Liver (tissue), 3 donors: Measurements from ENCODE around the gene CHIC2.

Experiments
- EGR1 ChIP-seq, 2 donors: IDR thresholded peaks; 2 replicates each; pipeline ENCODE4 v1.6.1; 2016 to 2018; ENCODE audit warnings: antibody characterized with exemption in 2 of 2, low read depth in 2 of 2
- FOXA1 ChIP-seq: IDR thresholded peaks from 2 replicates; pipeline ENCODE4 v1.6.1; 2016; ENCODE audit warnings: antibody characterized with exemption
- FOXA2 ChIP-seq: IDR thresholded peaks from 2 replicates; pipeline ENCODE4 v1.6.1; 2016; ENCODE audit warnings: antibody characterized with exemption
- GABPA ChIP-seq, 2 donors: IDR thresholded peaks in 1 of 2; conservative IDR thresholded peaks in 1 of 2; 2 replicates each; pipeline ENCODE4 v1.6.1; 2016; ENCODE audit warnings: antibody characterized with exemption in 2 of 2, mild to moderate bottlenecking in 1 of 2, moderate library complexity in 1 of 2
- RAD21 ChIP-seq, 2 donors: IDR thresholded peaks; 2 replicates each; pipeline ENCODE4 v1.6.1; 2016; ENCODE audit warnings: antibody characterized with exemption in 2 of 2, mild to moderate bottlenecking in 2 of 2
- RXRA ChIP-seq, 2 donors: IDR thresholded peaks; 2 replicates each; pipeline ENCODE4 v1.6.1; 2017 to 2018; ENCODE audit warnings: antibody characterized with exemption in 2 of 2, mild to moderate bottlenecking in 1 of 2
- SP1 ChIP-seq: IDR thresholded peaks from 2 replicates; pipeline ENCODE4 v1.6.1; 2018; ENCODE audit warnings: antibody characterized with exemption, mild to moderate bottlenecking
- TAF1 ChIP-seq: conservative IDR thresholded peaks from 2 replicates; pipeline ENCODE4 v1.6.1; 2016; ENCODE audit warnings: antibody characterized with exemption, mild to moderate bottlenecking
- YY1 ChIP-seq: IDR thresholded peaks from 2 replicates; pipeline ENCODE4 v1.6.1; 2016; ENCODE audit warnings: antibody characterized with exemption, mild to moderate bottlenecking
- TF ChIP-seq, protein P1 (sequence below): fragments of 150-350 bp; IDR thresholded peaks from 2 replicates; pipeline ENCODE4 v1.5.1; 2017; ENCODE audit warnings: improper control_type of control experiment, low read depth, low read length; ENCODE audit not compliant: missing input control
- TF ChIP-seq, protein P2 (sequence below): IDR thresholded peaks from 2 replicates; pipeline ENCODE4 v1.6.1; 2016; ENCODE audit warnings: antibody characterized with exemption
- TF ChIP-seq, protein P3 (sequence below): IDR thresholded peaks from 2 replicates; pipeline ENCODE4 v1.6.1; 2016; ENCODE audit warnings: antibody characterized with exemption
- TF ChIP-seq, protein P4 (sequence below): IDR thresholded peaks from 2 replicates; pipeline ENCODE4 v1.6.1; 2016; ENCODE audit warnings: antibody characterized with exemption
- TF ChIP-seq, protein P5 (sequence below): IDR thresholded peaks from 2 replicates; pipeline ENCODE4 v1.6.1; 2016; ENCODE audit warnings: antibody characterized with exemption, mild to moderate bottlenecking
- donor health status: healthy.
- donor health status: healthy.

DNA sequence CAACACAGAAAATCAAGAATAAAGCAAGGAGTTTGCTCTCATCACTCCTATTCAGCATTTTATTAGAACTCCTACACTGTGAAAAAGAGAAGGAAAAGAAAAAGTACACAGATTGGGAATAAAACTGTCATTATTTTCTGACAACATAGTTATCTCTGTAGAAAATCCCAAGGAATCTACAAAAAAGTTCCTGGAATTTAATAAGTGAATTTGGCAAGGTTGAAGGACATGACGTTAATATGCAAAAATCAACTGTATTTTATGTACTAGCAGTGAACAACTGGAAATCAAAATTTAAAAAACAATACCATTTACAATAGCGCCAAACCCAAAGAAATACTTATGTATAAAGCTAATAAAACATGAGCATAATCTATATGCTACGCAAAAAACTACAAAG, 26.3 kb downstream of the CHIC2 start:
- TF ChIP-seq, protein P1, sequence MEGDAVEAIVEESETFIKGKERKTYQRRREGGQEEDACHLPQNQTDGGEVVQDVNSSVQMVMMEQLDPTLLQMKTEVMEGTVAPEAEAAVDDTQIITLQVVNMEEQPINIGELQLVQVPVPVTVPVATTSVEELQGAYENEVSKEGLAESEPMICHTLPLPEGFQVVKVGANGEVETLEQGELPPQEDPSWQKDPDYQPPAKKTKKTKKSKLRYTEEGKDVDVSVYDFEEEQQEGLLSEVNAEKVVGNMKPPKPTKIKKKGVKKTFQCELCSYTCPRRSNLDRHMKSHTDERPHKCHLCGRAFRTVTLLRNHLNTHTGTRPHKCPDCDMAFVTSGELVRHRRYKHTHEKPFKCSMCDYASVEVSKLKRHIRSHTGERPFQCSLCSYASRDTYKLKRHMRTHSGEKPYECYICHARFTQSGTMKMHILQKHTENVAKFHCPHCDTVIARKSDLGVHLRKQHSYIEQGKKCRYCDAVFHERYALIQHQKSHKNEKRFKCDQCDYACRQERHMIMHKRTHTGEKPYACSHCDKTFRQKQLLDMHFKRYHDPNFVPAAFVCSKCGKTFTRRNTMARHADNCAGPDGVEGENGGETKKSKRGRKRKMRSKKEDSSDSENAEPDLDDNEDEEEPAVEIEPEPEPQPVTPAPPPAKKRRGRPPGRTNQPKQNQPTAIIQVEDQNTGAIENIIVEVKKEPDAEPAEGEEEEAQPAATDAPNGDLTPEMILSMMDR = no peak
- TF ChIP-seq YY1 (no peak), RXRA (IDR thresholded peaks at IDR 0.05) (no peak), RAD21 (IDR thresholded peaks at IDR 0.05) (no peak), SP1 (no peak), FOXA2 (no peak), TAF1 (no peak), EGR1 (IDR thresholded peaks at IDR 0.05; ENCODE audit: low read depth in 2 of 2) (no peak), FOXA1 (no peak), GABPA (IDR thresholded peaks at IDR 0.05 in 1 of 2, conservative IDR thresholded peaks at IDR 0.05 in 1 of 2) (no peak)
- TF ChIP-seq, protein P2, sequence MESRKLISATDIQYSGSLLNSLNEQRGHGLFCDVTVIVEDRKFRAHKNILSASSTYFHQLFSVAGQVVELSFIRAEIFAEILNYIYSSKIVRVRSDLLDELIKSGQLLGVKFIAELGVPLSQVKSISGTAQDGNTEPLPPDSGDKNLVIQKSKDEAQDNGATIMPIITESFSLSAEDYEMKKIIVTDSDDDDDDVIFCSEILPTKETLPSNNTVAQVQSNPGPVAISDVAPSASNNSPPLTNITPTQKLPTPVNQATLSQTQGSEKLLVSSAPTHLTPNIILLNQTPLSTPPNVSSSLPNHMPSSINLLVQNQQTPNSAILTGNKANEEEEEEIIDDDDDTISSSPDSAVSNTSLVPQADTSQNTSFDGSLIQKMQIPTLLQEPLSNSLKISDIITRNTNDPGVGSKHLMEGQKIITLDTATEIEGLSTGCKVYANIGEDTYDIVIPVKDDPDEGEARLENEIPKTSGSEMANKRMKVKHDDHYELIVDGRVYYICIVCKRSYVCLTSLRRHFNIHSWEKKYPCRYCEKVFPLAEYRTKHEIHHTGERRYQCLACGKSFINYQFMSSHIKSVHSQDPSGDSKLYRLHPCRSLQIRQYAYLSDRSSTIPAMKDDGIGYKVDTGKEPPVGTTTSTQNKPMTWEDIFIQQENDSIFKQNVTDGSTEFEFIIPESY = no peak
- TF ChIP-seq, protein P3, sequence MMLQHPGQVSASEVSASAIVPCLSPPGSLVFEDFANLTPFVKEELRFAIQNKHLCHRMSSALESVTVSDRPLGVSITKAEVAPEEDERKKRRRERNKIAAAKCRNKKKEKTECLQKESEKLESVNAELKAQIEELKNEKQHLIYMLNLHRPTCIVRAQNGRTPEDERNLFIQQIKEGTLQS = no peak
- TF ChIP-seq, protein P4, sequence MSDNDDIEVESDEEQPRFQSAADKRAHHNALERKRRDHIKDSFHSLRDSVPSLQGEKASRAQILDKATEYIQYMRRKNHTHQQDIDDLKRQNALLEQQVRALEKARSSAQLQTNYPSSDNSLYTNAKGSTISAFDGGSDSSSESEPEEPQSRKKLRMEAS = no peak
- TF ChIP-seq, protein P5, sequence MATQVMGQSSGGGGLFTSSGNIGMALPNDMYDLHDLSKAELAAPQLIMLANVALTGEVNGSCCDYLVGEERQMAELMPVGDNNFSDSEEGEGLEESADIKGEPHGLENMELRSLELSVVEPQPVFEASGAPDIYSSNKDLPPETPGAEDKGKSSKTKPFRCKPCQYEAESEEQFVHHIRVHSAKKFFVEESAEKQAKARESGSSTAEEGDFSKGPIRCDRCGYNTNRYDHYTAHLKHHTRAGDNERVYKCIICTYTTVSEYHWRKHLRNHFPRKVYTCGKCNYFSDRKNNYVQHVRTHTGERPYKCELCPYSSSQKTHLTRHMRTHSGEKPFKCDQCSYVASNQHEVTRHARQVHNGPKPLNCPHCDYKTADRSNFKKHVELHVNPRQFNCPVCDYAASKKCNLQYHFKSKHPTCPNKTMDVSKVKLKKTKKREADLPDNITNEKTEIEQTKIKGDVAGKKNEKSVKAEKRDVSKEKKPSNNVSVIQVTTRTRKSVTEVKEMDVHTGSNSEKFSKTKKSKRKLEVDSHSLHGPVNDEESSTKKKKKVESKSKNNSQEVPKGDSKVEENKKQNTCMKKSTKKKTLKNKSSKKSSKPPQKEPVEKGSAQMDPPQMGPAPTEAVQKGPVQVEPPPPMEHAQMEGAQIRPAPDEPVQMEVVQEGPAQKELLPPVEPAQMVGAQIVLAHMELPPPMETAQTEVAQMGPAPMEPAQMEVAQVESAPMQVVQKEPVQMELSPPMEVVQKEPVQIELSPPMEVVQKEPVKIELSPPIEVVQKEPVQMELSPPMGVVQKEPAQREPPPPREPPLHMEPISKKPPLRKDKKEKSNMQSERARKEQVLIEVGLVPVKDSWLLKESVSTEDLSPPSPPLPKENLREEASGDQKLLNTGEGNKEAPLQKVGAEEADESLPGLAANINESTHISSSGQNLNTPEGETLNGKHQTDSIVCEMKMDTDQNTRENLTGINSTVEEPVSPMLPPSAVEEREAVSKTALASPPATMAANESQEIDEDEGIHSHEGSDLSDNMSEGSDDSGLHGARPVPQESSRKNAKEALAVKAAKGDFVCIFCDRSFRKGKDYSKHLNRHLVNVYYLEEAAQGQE = no peak
